Liver (tissue), 9 donors: ENCODE data around the gene GOSR1. TPM values are rescaled to one million over a fixed set of nuclear protein-coding genes. Genes with fewer than 3 reads are reported as not detected.
"Not testable (repeated sequence)": the region's sequence is repeated elsewhere in the genome, so short reads cannot be mapped to it uniquely, and the experiment has no call there.

ENCODE experiments used
- DNase-seq: peaks from one replicate; pipeline ENCODE4 v3.0.0-alpha.2; 2017; ENCODE audit warnings: low spot score
- H3K27ac ChIP-seq, 2 donors: one replicate each; pipeline ENCODE4 v1.7.0; 2013; ENCODE audit warnings: inconsistent platforms in 2 of 2, low read length in 2 of 2, control low read depth in 1 of 2, low read depth in 1 of 2, mild to moderate bottlenecking in 1 of 2
- H3K27me3 ChIP-seq, 4 donors: one replicate each; pipeline versions ENCODE4 v1.6.1 to v1.7.0; 2013; ENCODE audit warnings: low read length in 3 of 4, inconsistent platforms in 1 of 4, mild to moderate bottlenecking in 1 of 4, moderate library complexity in 1 of 4; ENCODE audit not compliant: control insufficient read depth in 4 of 4, insufficient read depth in 4 of 4
- H3K36me3 ChIP-seq, 4 donors: one replicate each; pipeline versions ENCODE4 v1.6.1 to v1.7.0; 2013; ENCODE audit warnings: low read length in 3 of 4, mild to moderate bottlenecking in 3 of 4, low read depth in 1 of 4, moderate library complexity in 1 of 4; ENCODE audit not compliant: control insufficient read depth in 4 of 4, insufficient read depth in 3 of 4
- H3K4me1 ChIP-seq, 4 donors: one replicate each; pipeline versions ENCODE4 v1.6.1 to v1.7.0; 2013; ENCODE audit warnings: low read length in 3 of 4, mild to moderate bottlenecking in 3 of 4, moderate library complexity in 1 of 4; ENCODE audit not compliant: control insufficient read depth in 4 of 4, insufficient read depth in 4 of 4
- H3K4me3 ChIP-seq, 3 donors: one replicate each; pipeline versions ENCODE4 v1.6.1 to v1.7.0; 2013; ENCODE audit warnings: low read length in 3 of 3, control low read depth in 1 of 3, low read depth in 1 of 3, mild to moderate bottlenecking in 1 of 3
- H3K9ac ChIP-seq, 2 donors: one replicate each; pipeline ENCODE4 v1.7.0; 2013; ENCODE audit warnings: low read length in 2 of 2, mild to moderate bottlenecking in 2 of 2, moderate library complexity in 2 of 2, control low read depth in 1 of 2, low read depth in 1 of 2
- H3K9me3 ChIP-seq, 4 donors: one replicate each; pipeline versions ENCODE4 v1.6.1 to v1.7.0; 2013; ENCODE audit warnings: low read length in 3 of 4; ENCODE audit not compliant: control insufficient read depth in 4 of 4
- EGR1 ChIP-seq, 2 donors: IDR thresholded peaks; 2 replicates each; pipeline ENCODE4 v1.6.1; 2016 to 2018; ENCODE audit warnings: antibody characterized with exemption in 2 of 2, low read depth in 2 of 2
- FOXA1 ChIP-seq: IDR thresholded peaks from 2 replicates; pipeline ENCODE4 v1.6.1; 2016; ENCODE audit warnings: antibody characterized with exemption
- HNF4A ChIP-seq, 2 donors: conservative IDR thresholded peaks; 2 replicates each; pipeline ENCODE4 v1.6.1; 2016; ENCODE audit warnings: antibody characterized with exemption in 2 of 2, mild to moderate bottlenecking in 2 of 2
- NR2F2 ChIP-seq: IDR thresholded peaks from 2 replicates; pipeline ENCODE4 v1.6.1; 2016; ENCODE audit warnings: antibody characterized with exemption
- RAD21 ChIP-seq, 2 donors: IDR thresholded peaks; 2 replicates each; pipeline ENCODE4 v1.6.1; 2016; ENCODE audit warnings: antibody characterized with exemption in 2 of 2, mild to moderate bottlenecking in 2 of 2
- REST ChIP-seq: IDR thresholded peaks from 2 replicates; pipeline ENCODE4 v1.6.1; 2016; ENCODE audit warnings: antibody characterized with exemption, mild to moderate bottlenecking
- RXRA ChIP-seq, 2 donors: IDR thresholded peaks; 2 replicates each; pipeline ENCODE4 v1.6.1; 2017 to 2018; ENCODE audit warnings: antibody characterized with exemption in 2 of 2, mild to moderate bottlenecking in 1 of 2
- SP1 ChIP-seq: IDR thresholded peaks from 2 replicates; pipeline ENCODE4 v1.6.1; 2018; ENCODE audit warnings: antibody characterized with exemption, mild to moderate bottlenecking
- TAF1 ChIP-seq: conservative IDR thresholded peaks from 2 replicates; pipeline ENCODE4 v1.6.1; 2016; ENCODE audit warnings: antibody characterized with exemption, mild to moderate bottlenecking
- YY1 ChIP-seq: IDR thresholded peaks from 2 replicates; pipeline ENCODE4 v1.6.1; 2016; ENCODE audit warnings: antibody characterized with exemption, mild to moderate bottlenecking
- WGBS: extraction: QIAGEN DNeasy Blood & Tissue Kit; methylation state at CpG from one replicate; pipeline ENCODE4 v1.1.7; 2013; 5-methylcytosine and 5-hydroxymethylcytosine counted together
- polyA plus RNA-seq, 2 donors: library from polyadenylated mRNA; stranded (reverse) in 1 of 2; unstranded in 1 of 2; fragments of 200-250 nt in 1 of 2; fragments of >200 nt in 1 of 2; fragmentation: Nextera tagmentation in 1 of 2; extraction: Ambion mirVana in 1 of 2; gene quantifications; one replicate each; pipeline versions ENCODE4 v1.2.1 to v1.2.3, GENCODE V29; 2013 to 2015
- total RNA-seq, 2 donors: library from RNA; depleted of rRNA; stranded (reverse); fragments of >200 nt; gene quantifications; one replicate each; pipeline ENCODE4 v1.2.3, GENCODE V29; 2014
- TF ChIP-seq, protein P1 (sequence below): IDR thresholded peaks from 2 replicates; pipeline ENCODE4 v1.6.1; 2016; ENCODE audit warnings: antibody characterized with exemption
- TF ChIP-seq, protein P2 (sequence below): fragments of 150-350 bp; IDR thresholded peaks from 2 replicates; pipeline ENCODE4 v1.5.1; 2017; ENCODE audit warnings: improper control_type of control experiment, low read depth, low read length; ENCODE audit not compliant: missing input control
- donor health status: healthy.
- donor health status: healthy.
- donor health status: healthy.
- donor health status: healthy.
- donor health status: healthy.

GOSR1 gene
- total and polyA plus RNA-seq, 4 donors, result 15.0 to 40.4 (median 26.3) TPM

GRCh38 chr17:30520882-30521281 lies 43.7 kb downstream of the GOSR1 start:
- Histone ChIP-seq H3K27me3 (no peaks in the 10 kb centered on the region), H3K4me1 (no peaks in the 10 kb centered on the region), H3K9me3 (no peaks in the 10 kb centered on the region), H3K9ac (no peak overlapping the region), H3K27ac (no peak overlapping the region), H3K36me3 (peaks cover 7 to 27% (median 22%) of the 10 kb centered on the region in 4 donors), H3K4me3 (no peak overlapping the region)
- DNase-seq, result no peak
- WGBS, result 91% methylated on average over 1 of the region's 1 CpG
- no peak for TF ChIP-seq TAF1
- TF ChIP-seq, protein P1, sequence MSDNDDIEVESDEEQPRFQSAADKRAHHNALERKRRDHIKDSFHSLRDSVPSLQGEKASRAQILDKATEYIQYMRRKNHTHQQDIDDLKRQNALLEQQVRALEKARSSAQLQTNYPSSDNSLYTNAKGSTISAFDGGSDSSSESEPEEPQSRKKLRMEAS, result no peak
- TF ChIP-seq YY1, result no peak
- TF ChIP-seq REST, result no peak
- no peak for TF ChIP-seq EGR1 (IDR thresholded peaks at IDR 0.05; ENCODE audit: low read depth in 2 of 2)
- TF ChIP-seq, protein P2, sequence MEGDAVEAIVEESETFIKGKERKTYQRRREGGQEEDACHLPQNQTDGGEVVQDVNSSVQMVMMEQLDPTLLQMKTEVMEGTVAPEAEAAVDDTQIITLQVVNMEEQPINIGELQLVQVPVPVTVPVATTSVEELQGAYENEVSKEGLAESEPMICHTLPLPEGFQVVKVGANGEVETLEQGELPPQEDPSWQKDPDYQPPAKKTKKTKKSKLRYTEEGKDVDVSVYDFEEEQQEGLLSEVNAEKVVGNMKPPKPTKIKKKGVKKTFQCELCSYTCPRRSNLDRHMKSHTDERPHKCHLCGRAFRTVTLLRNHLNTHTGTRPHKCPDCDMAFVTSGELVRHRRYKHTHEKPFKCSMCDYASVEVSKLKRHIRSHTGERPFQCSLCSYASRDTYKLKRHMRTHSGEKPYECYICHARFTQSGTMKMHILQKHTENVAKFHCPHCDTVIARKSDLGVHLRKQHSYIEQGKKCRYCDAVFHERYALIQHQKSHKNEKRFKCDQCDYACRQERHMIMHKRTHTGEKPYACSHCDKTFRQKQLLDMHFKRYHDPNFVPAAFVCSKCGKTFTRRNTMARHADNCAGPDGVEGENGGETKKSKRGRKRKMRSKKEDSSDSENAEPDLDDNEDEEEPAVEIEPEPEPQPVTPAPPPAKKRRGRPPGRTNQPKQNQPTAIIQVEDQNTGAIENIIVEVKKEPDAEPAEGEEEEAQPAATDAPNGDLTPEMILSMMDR, result no peak
- no peak for TF ChIP-seq HNF4A (conservative IDR thresholded peaks at IDR 0.05)

GRCh38 chr17:30521766-30522165 lies 44.6 kb downstream of the GOSR1 start:
- no peak overlapping the region for H3K27ac ChIP-seq
- DNase-seq, result no peak
- no peaks in the 10 kb centered on the region for H3K27me3 ChIP-seq
- peaks cover 7 to 26% (median 20%) of the 10 kb centered on the region in 4 donors for H3K36me3 ChIP-seq
- 97% methylated on average over 7 of the region's 7 CpGs for WGBS
- no peaks in the 10 kb centered on the region for H3K9me3 ChIP-seq
- no peak for TF ChIP-seq RAD21 (IDR thresholded peaks at IDR 0.05)
- no peak for TF ChIP-seq EGR1 (IDR thresholded peaks at IDR 0.05; ENCODE audit: low read depth in 2 of 2)
- no peak for TF ChIP-seq SP1
- no peak for TF ChIP-seq NR2F2
- TF ChIP-seq, protein P2, result no peak
- no peak for TF ChIP-seq FOXA1
- TF ChIP-seq YY1, result no peak
- TF ChIP-seq, protein P1, result no peak
- no peak for TF ChIP-seq RXRA (IDR thresholded peaks at IDR 0.05)
- H3K9ac ChIP-seq, result no peak overlapping the region
- no peak overlapping the region for H3K4me3 ChIP-seq
- H3K4me1 ChIP-seq, result no peaks in the 10 kb centered on the region

GRCh38 chr17:30523236-30523635 lies 46.0 kb downstream of the GOSR1 start:
- not testable (repeated sequence) for H3K4me3 ChIP-seq, H3K4me1 ChIP-seq, H3K27ac ChIP-seq, H3K27me3 ChIP-seq, DNase-seq, H3K9me3 ChIP-seq, H3K9ac ChIP-seq
- WGBS, result 98% methylated on average over 31 of the region's 35 CpGs
- H3K36me3 ChIP-seq, result peaks cover 7 to 22% (median 19%) of the 10 kb centered on the region in 4 donors
